Ishikawa (cell line): ENCODE measurements around the gene SNRPB.

Experiments
- EP300 ChIP-seq: IDR thresholded peaks from 2 replicates; pipeline ENCODE4 v1.6.1; 2012; ENCODE audit warnings: borderline replicate concordance
- FOXM1 ChIP-seq: IDR thresholded peaks from 2 replicates; pipeline ENCODE4 v1.6.1; 2012; ENCODE audit warnings: low read depth, borderline replicate concordance
- NFIC ChIP-seq: IDR thresholded peaks from 2 replicates; pipeline ENCODE4 v1.6.1; 2012
- TF ChIP-seq, protein P1 (sequence below): IDR thresholded peaks from 2 replicates; pipeline ENCODE4 v1.6.1; 2012

DNA sequence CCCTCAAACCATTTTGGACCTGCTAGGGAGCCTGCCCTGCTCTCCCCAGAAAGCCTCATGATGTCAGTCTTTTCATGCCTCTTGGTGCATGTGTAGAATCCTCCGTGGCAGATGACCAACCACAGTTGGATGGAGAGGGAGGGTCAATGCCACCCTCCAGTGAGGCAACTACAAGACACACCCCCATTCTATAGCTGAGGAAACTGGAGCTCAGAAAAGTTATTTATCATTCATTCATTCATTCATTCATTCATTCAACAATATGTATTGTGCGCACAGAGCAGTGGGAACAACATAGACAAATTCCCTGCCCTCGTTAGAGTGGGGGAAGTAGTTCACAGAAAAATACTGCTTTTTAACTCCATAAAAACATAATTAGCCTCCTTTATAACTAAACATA is 16.8 kb downstream of the SNRPB start:
- no peak for TF ChIP-seq EP300
- TF ChIP-seq FOXM1, result no peak
- TF ChIP-seq NFIC, result no peak
- TF ChIP-seq, protein P1, sequence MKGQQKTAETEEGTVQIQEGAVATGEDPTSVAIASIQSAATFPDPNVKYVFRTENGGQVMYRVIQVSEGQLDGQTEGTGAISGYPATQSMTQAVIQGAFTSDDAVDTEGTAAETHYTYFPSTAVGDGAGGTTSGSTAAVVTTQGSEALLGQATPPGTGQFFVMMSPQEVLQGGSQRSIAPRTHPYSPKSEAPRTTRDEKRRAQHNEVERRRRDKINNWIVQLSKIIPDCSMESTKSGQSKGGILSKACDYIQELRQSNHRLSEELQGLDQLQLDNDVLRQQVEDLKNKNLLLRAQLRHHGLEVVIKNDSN, result no peak
